Mesenchymal stem cell (in vitro differentiated cells and primary cell): ENCODE results near the gene GAS6.

Experiments
- DNase-seq: peaks from one replicate; pipeline ENCODE4 v3.0.0-alpha.2; 2013
- H2AFZ ChIP-seq: one replicate; pipeline ENCODE4 v1.6.1; 2013; ENCODE audit warnings: low read depth, mild to moderate bottlenecking, control low read depth, inconsistent platforms, low read length, moderate library complexity
- H2AK5ac ChIP-seq: 2 replicates; pipeline ENCODE4 v1.6.1; 2013; ENCODE audit warnings: low read length, moderate library complexity, mild to moderate bottlenecking, inconsistent platforms; ENCODE audit not compliant: severe bottlenecking
- H2BK120ac ChIP-seq: one replicate; pipeline ENCODE4 v1.6.1; 2013; ENCODE audit warnings: low read depth, mild to moderate bottlenecking, inconsistent platforms, low read length, moderate library complexity
- H2BK12ac ChIP-seq, 2 experiments: one replicate each; pipeline ENCODE4 v1.6.1; 2013; ENCODE audit warnings: inconsistent platforms in 2 of 2, low read length in 2 of 2, mild to moderate bottlenecking in 2 of 2, moderate library complexity in 2 of 2, control low read depth in 1 of 2
- H2BK15ac ChIP-seq: one replicate; pipeline ENCODE4 v1.6.1; 2013; ENCODE audit warnings: mild to moderate bottlenecking, low read depth, inconsistent platforms; ENCODE audit not compliant: poor library complexity, severe bottlenecking
- H2BK5ac ChIP-seq: 2 replicates; pipeline ENCODE4 v1.6.1; 2013; ENCODE audit warnings: low read depth, mild to moderate bottlenecking, low read length, control low read depth, inconsistent platforms; ENCODE audit not compliant: poor library complexity, severe bottlenecking
- H3K14ac ChIP-seq, 2 experiments: one replicate each; pipeline ENCODE4 v1.6.1; 2013; ENCODE audit warnings: inconsistent platforms in 2 of 2, low read length in 2 of 2, control low read depth in 1 of 2, mild to moderate bottlenecking in 1 of 2, moderate library complexity in 1 of 2
- H3K18ac ChIP-seq, 2 experiments: one replicate each; pipeline ENCODE4 v1.6.1; 2013; ENCODE audit warnings: inconsistent platforms in 2 of 2, low read length in 2 of 2, control low read depth in 1 of 2, low read depth in 1 of 2, mild to moderate bottlenecking in 1 of 2
- H3K23ac ChIP-seq, 2 experiments: one replicate each; pipeline ENCODE4 v1.6.1; 2013; ENCODE audit warnings: inconsistent platforms in 2 of 2, low read length in 2 of 2, mild to moderate bottlenecking in 2 of 2, moderate library complexity in 2 of 2, control low read depth in 1 of 2
- H3K27ac ChIP-seq: 2 replicates; pipeline ENCODE4 v1.5.1; 2013; ENCODE audit warnings: mild to moderate bottlenecking, moderate library complexity, low read length, control low read depth, inconsistent platforms; ENCODE audit not compliant: poor library complexity, severe bottlenecking
- H3K27me3 ChIP-seq, 2 experiments: 2 replicates each; pipeline versions ENCODE4 v1.6.1 to v1.7.0; 2013; ENCODE audit warnings: low read length in 2 of 2, mild to moderate bottlenecking in 2 of 2, moderate library complexity in 2 of 2, control low read depth in 1 of 2, inconsistent platforms in 1 of 2; ENCODE audit not compliant: control insufficient read depth in 1 of 2, insufficient read depth in 1 of 2
- H3K36me3 ChIP-seq, 2 experiments: 2 replicates each; pipeline versions ENCODE4 v1.6.1 to v1.7.0; 2013; ENCODE audit warnings: low read length in 2 of 2, control low read depth in 1 of 2, inconsistent platforms in 1 of 2, low read depth in 1 of 2, mild to moderate bottlenecking in 1 of 2; ENCODE audit not compliant: insufficient read depth in 2 of 2, control insufficient read depth in 1 of 2
- H3K4ac ChIP-seq, 2 experiments: one replicate each; pipeline ENCODE4 v1.6.1; 2013; ENCODE audit warnings: inconsistent platforms in 2 of 2, low read length in 2 of 2, mild to moderate bottlenecking in 2 of 2, moderate library complexity in 2 of 2, control low read depth in 1 of 2, low read depth in 1 of 2
- H3K4me1 ChIP-seq: 2 replicates; pipeline ENCODE4 v1.6.1; 2013; ENCODE audit warnings: low read depth, low read length, control low read depth; ENCODE audit not compliant: control insufficient read depth, insufficient read depth
- H3K4me2 ChIP-seq: 2 replicates; pipeline ENCODE4 v1.6.1; 2013; ENCODE audit warnings: low read length, mild to moderate bottlenecking, inconsistent platforms; ENCODE audit not compliant: poor library complexity, severe bottlenecking
- H3K4me3 ChIP-seq, 2 experiments: 2 replicates each; pipeline versions ENCODE4 v1.5.1 to v1.7.0; 2013; ENCODE audit warnings: low read length in 2 of 2, mild to moderate bottlenecking in 2 of 2, control low read depth in 1 of 2, low read depth in 1 of 2; ENCODE audit not compliant: insufficient read depth in 1 of 2
- H3K79me1 ChIP-seq: replicated peaks from 2 replicates; pipeline ENCODE4 v1.6.1; 2013; ENCODE audit warnings: mild to moderate bottlenecking, control low read depth, low read length, inconsistent platforms; ENCODE audit not compliant: poor library complexity, severe bottlenecking
- H3K9ac ChIP-seq: 2 replicates; pipeline ENCODE4 v1.7.0; 2013; ENCODE audit warnings: mild to moderate bottlenecking, low read length, moderate library complexity
- H3K9me3 ChIP-seq: 2 replicates; pipeline ENCODE4 v1.7.0; 2013; ENCODE audit warnings: mild to moderate bottlenecking, low read length; ENCODE audit not compliant: control insufficient read depth
- H4K8ac ChIP-seq: one replicate; pipeline ENCODE4 v1.6.1; 2013; ENCODE audit warnings: inconsistent platforms, mild to moderate bottlenecking, low read length, moderate library complexity
- H4K91ac ChIP-seq: one replicate; pipeline ENCODE4 v1.6.1; 2013; ENCODE audit warnings: mild to moderate bottlenecking, low read length, inconsistent platforms
- WGBS: methylation state at CpG from one replicate; pipeline ENCODE4 v1.1.7; 2013; ENCODE audit warnings: mixed read lengths; 5-methylcytosine and 5-hydroxymethylcytosine counted together

Gene GAS6

DNA sequence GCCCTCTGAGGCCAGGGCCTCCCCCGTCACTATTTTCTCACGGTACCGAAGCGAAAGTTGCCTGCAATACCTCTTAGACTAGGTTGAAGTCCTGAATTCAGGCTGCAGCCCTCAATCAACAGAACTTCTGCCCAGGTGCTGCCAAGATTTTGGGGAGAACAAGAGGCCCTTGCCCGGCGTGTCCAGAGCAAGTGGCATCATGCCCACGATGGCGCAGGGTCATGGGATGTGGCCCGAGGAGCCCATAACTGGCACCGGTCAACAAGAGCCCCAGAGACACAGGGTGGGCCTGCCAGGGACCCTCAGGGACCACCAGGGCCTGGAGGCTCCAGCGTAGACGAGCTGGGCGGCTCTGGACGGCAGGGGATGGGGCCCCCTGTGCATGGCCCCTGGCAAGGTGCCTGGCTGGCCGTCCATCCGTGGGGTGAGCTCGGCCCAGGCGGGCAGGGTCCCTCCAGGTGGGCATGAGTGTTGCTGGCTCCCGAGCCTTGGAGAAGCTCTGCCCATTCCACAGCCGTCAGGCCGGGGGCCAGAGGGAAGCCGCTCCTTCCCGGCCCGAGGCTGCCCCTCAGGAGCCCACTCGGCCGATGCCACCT, 45.1 kb downstream of the GAS6 start:
- H3K18ac ChIP-seq = no peak overlapping the region
- H3K4me2 ChIP-seq = no peak overlapping the region
- 97% methylated on average over 26 of the region's 26 CpGs for WGBS
- H3K23ac ChIP-seq = no peak overlapping the region
- peak overlapping the region; percentile 43 for H2AK5ac ChIP-seq
- H3K27ac ChIP-seq = no peak overlapping the region
- no peak overlapping the region for H3K4me3 ChIP-seq
- peak overlapping the region; percentile 37 to 41 for H2BK12ac ChIP-seq
- H2AFZ ChIP-seq = no peak overlapping the region
- no peak overlapping the region for H4K8ac ChIP-seq
- peaks cover 23 to 69% of the 10 kb centered on the region in 2 experiments for H3K36me3 ChIP-seq
- no peak overlapping the region for H2BK5ac ChIP-seq
- H3K9ac ChIP-seq = no peak overlapping the region
- no peak overlapping the region for H2BK15ac ChIP-seq
- peaks cover 75% of the 10 kb centered on the region for H3K4me1 ChIP-seq
- H2BK120ac ChIP-seq = no peak overlapping the region
- no peak for DNase-seq
- H3K9me3 ChIP-seq = no peaks in the 10 kb centered on the region
- H3K4ac ChIP-seq = peak overlapping the region in 1 of 2 experiments; percentile 57
- peak overlapping the region; percentile 59 for H4K91ac ChIP-seq
- no peak overlapping the region for H3K14ac ChIP-seq
- H3K27me3 ChIP-seq = no peaks in the 10 kb centered on the region
- H3K79me1 ChIP-seq = peaks cover 12% of the 10 kb centered on the region

- no peak overlapping the region for H4K8ac ChIP-seq
- H2BK5ac ChIP-seq = no peak overlapping the region
- peak overlapping the region in 1 of 2 experiments; percentile 54 for H3K4ac ChIP-seq
- H4K91ac ChIP-seq = peak overlapping the region; percentile 59
- H3K36me3 ChIP-seq = peaks cover 16 to 61% of the 10 kb centered on the region in 2 experiments
- no peak overlapping the region for H3K9ac ChIP-seq
- H3K4me1 ChIP-seq = peaks cover 82% of the 10 kb centered on the region
- peak overlapping the region; percentile 40 for H2BK120ac ChIP-seq
- peak overlapping the region; percentile 43 for H2AK5ac ChIP-seq
- no peak overlapping the region for H3K27ac ChIP-seq
- WGBS = 91% methylated on average over 60 of the region's 60 CpGs
- no peaks in the 10 kb centered on the region for H3K9me3 ChIP-seq
- H3K79me1 ChIP-seq = peaks cover 9% of the 10 kb centered on the region
- H3K18ac ChIP-seq = no peak overlapping the region
- no peak overlapping the region for H3K23ac ChIP-seq
- peak overlapping the region; percentile 41 to 68 for H2BK12ac ChIP-seq
- H3K4me2 ChIP-seq = no peak overlapping the region
- no peak overlapping the region for H2BK15ac ChIP-seq
- H3K14ac ChIP-seq = no peak overlapping the region
- H3K27me3 ChIP-seq = no peaks in the 10 kb centered on the region
- H3K4me3 ChIP-seq = peak overlapping the region in 1 of 2 experiments; percentile 18
- DNase-seq = no peak
- no peak overlapping the region for H2AFZ ChIP-seq
Measured at GRCh38 chr13:113817860-113818691, 45.8 kb downstream of the GAS6 start.

DNA sequence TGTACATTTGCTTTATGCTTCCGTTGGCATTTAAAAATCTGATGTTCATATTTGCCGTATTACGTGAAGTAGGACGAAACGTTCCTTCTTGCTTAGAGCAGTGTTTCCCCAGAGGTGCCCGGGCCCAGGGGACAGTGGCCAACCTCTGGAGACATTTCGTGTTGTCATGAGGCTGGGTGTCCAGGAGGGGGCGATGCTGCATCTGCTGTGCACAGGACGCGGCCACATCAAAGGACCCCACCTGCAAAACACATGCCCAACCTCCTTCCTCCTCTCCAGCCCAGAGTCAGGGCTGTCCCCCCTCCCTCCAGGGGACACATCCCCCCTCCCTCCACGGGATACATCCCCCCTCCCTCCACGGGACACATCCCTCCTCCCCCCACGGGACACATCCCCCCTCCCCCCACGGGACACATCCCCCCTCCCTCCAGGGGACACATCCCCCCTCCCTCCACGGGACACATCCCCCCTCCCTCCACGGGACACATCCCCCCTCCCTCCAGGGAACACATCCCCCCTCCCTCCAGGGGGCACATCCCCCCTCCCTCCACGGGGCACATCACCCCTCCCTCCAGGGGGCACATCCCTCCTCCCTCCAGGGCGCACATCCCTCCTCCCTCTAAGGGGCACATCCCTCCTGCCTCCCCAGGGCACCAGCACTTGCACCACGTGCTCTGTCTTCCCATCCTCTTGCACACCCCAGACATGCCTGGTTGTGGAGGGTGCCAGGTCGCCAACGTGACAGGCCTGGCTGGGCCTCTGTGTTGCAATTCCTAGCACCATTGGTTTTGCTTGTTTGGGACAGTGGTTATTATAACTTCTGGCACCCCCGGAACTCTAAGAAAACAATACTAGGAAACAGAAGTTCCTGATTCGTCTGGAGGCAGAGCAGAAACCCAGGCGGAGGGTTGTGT, 46.7 kb downstream of the GAS6 start:
- H3K36me3 ChIP-seq = peaks cover 7 to 53% of the 10 kb centered on the region in 2 experiments
- peak overlapping the region in 1 of 2 experiments; percentile 87 for H3K14ac ChIP-seq
- peak overlapping the region in 1 of 2 experiments; percentile 81 for H3K18ac ChIP-seq
- H3K9ac ChIP-seq = peak overlapping the region; percentile 30
- WGBS = 67% methylated on average over 15 of the region's 24 CpGs
- no peak overlapping the region for H2AK5ac ChIP-seq
- no peak overlapping the region for H3K4me2 ChIP-seq
- peaks cover 4% of the 10 kb centered on the region for H3K79me1 ChIP-seq
- no peak overlapping the region for H2BK5ac ChIP-seq
- no peaks in the 10 kb centered on the region for H3K9me3 ChIP-seq
- no peak overlapping the region for H4K8ac ChIP-seq
- no peak overlapping the region for H2BK15ac ChIP-seq
- no peak overlapping the region for H3K23ac ChIP-seq
- H3K27me3 ChIP-seq = no peaks in the 10 kb centered on the region
- H2BK120ac ChIP-seq = no peak overlapping the region
- DNase-seq = peak; percentile 70
- H4K91ac ChIP-seq = peak overlapping the region; percentile 2
- no peak overlapping the region for H3K27ac ChIP-seq
- no peak overlapping the region for H2AFZ ChIP-seq
- H3K4me1 ChIP-seq = peaks cover 80% of the 10 kb centered on the region
- no peak overlapping the region for H3K4ac ChIP-seq
- peak overlapping the region; percentile 78 to 94 for H2BK12ac ChIP-seq
- peak overlapping the region in 1 of 2 experiments; percentile 18 for H3K4me3 ChIP-seq
